ENCODE results near the gene GPR27. TPM values are rescaled to one million over a fixed set of nuclear protein-coding genes. Genes with fewer than 3 reads are reported as not detected.

GPR27 gene
- total RNA-seq, 1 experiment from 2014 or later, result 15.5 TPM

- H4K8ac ChIP-seq (replicated peaks; ENCODE audit: insufficient read length, low read depth, low read length), result no peak overlapping the region
- no peaks in the 10 kb centered on the region for H3K9me3 ChIP-seq (ENCODE audit: control insufficient read depth, low read depth, low read length)
- H3K79me1 ChIP-seq (ENCODE audit: insufficient read depth, low read depth, low read length, poor library complexity, severe bottlenecking), result no peaks in the 10 kb centered on the region
- H4K91ac ChIP-seq (ENCODE audit: insufficient read length, low read depth, low read length), result no peak overlapping the region
- no peak overlapping the region for H3T11ph ChIP-seq (ENCODE audit: low read length)
- TF ChIP-seq CTCF (conservative IDR thresholded peaks at IDR 0.05), result no peak
- no peaks in the 10 kb centered on the region; a peak in 1 of 5 replicates for H3K9me3 Mint-ChIP-seq
- H3K4me2 ChIP-seq (ENCODE audit: insufficient read depth, insufficient read length, low read length), result no peak overlapping the region
- H4K5ac ChIP-seq (ENCODE audit: insufficient read length, low read depth, low read length), result no peak overlapping the region
- H2BK12ac ChIP-seq (ENCODE audit: insufficient read length, low read depth, low read length), result no peak overlapping the region
- no peaks in the 10 kb centered on the region for H3K4me1 ChIP-seq (ENCODE audit: insufficient read depth, low read length)
- H3K27me3 Mint-ChIP-seq (ENCODE audit: low read depth), result peaks cover 24% of the 10 kb centered on the region
- no peak overlapping the region for H2AFZ ChIP-seq (ENCODE audit: low read length)
- no CpG with 5 or more reads among the region's 2 CpGs for WGBS (ENCODE audit: extremely low coverage, insufficient read length, low lambda C conversion rate)
- DNase-seq, result no peak
- H3K56ac ChIP-seq (ENCODE audit: insufficient read length, low read depth, low read length), result no peak overlapping the region
- H3K18ac ChIP-seq (ENCODE audit: insufficient read length, low read depth, low read length), result no peak overlapping the region
- H3K27ac ChIP-seq (ENCODE audit: insufficient read length, low read depth, low read length), result no peak overlapping the region
- no peak overlapping the region for H2BK5ac ChIP-seq (ENCODE audit: insufficient read length, low read length)
- H3K27ac Mint-ChIP-seq, result no peak overlapping the region
- no peak overlapping the region for H3K14ac ChIP-seq (ENCODE audit: insufficient read depth, low read length)
- H3K9ac ChIP-seq (ENCODE audit: extremely low read depth, insufficient read length, low read length), result no peak overlapping the region
- H3K36me3 Mint-ChIP-seq (ENCODE audit: insufficient read depth in 1 of 3, low read depth in 3 of 3), result peaks cover 0 to 4% (median 2%) of the 10 kb centered on the region in 3 experiments; a peak in 3 of 7 replicates
- H3K23ac ChIP-seq (ENCODE audit: insufficient read length, low read depth, low read length), result no peak overlapping the region
- H4K20me1 ChIP-seq (ENCODE audit: control insufficient read depth, insufficient read depth, insufficient read length), result no peaks in the 10 kb centered on the region
- no peak overlapping the region for H2BK20ac ChIP-seq (ENCODE audit: low read depth, low read length, poor library complexity, severe bottlenecking)
- H3K23me2 ChIP-seq (ENCODE audit: insufficient read length, low read depth, low read length, poor library complexity, severe bottlenecking), result peaks cover 9% of the 10 kb centered on the region
- H3K79me2 ChIP-seq (ENCODE audit: insufficient read depth, low read length), result no peaks in the 10 kb centered on the region
- no peak overlapping the region for H2BK15ac ChIP-seq (ENCODE audit: low read depth, low read length)
- peaks cover under 1% of the 10 kb centered on the region; the same call in 1 of the 2 replicates for H3K27me3 ChIP-seq (ENCODE audit: insufficient read depth, low read length)
- H3K4ac ChIP-seq (ENCODE audit: low read depth, low read length), result no peak overlapping the region
- H2BK120ac ChIP-seq (ENCODE audit: low read depth, low read length, poor library complexity, severe bottlenecking), result no peak overlapping the region
- H3K4me3 Mint-ChIP-seq, result no peak overlapping the region
- H3K4me1 Mint-ChIP-seq, result peaks cover 11 to 12% of the 10 kb centered on the region in 2 experiments
- no peak overlapping the region for H2AK5ac ChIP-seq (ENCODE audit: insufficient read length, low read length)
Measured at GRCh38 chr3:71758091-71758490, 4.4 kb downstream of the GPR27 start.

All from H9 (cell line).